Loucy (cell line): Measurements from ENCODE around the gene MBLAC1.

Source experiments
- H2AFZ ChIP-seq: fragments of 200-600 bp; sonication (generic); 2 replicates; pipeline ENCODE4 v1.6.0; 2016; ENCODE audit warnings: antibody characterized with exemption, mild to moderate bottlenecking, low read length, moderate library complexity
- H3F3A ChIP-seq: fragments of 200-600 bp; 2 replicates; pipeline ENCODE4 v1.6.0; 2016; ENCODE audit warnings: antibody characterized with exemption, low read depth, mild to moderate bottlenecking
- H3K27me3 ChIP-seq: fragments of 200-600 bp; sonication (generic); 2 replicates; pipeline ENCODE4 v1.6.1; 2014; ENCODE audit warnings: low read length, mild to moderate bottlenecking; ENCODE audit not compliant: insufficient read depth, poor library complexity, severe bottlenecking
- H3K36me3 ChIP-seq: fragments of 200-600 bp; sonication (generic); 2 replicates; pipeline ENCODE4 v1.6.1; 2016; ENCODE audit warnings: low read length; ENCODE audit not compliant: insufficient read depth
- H3K4me1 ChIP-seq: fragments of 200-600 bp; sonication (generic); 2 replicates; pipeline ENCODE4 v1.5.1; 2014; ENCODE audit warnings: low read length, mild to moderate bottlenecking; ENCODE audit not compliant: insufficient read depth, poor library complexity, severe bottlenecking
- H3K4me2 ChIP-seq: fragments of 200-600 bp; sonication (generic); 2 replicates; pipeline ENCODE4 v1.6.0; 2014; ENCODE audit warnings: antibody characterized with exemption, low read length, low read depth, mild to moderate bottlenecking; ENCODE audit not compliant: poor library complexity, severe bottlenecking
- H3K4me3 ChIP-seq: fragments of 200-600 bp; sonication (generic); 2 replicates; pipeline ENCODE4 v1.5.1; 2014; ENCODE audit warnings: low read length, mild to moderate bottlenecking, mixed read lengths; ENCODE audit not compliant: poor library complexity, severe bottlenecking
- H3K79me2 ChIP-seq: fragments of 200-600 bp; sonication (generic); 2 replicates; pipeline ENCODE4 v1.6.1; 2014; ENCODE audit warnings: low read length; ENCODE audit not compliant: insufficient read depth
- H3K9ac ChIP-seq: fragments of 200-600 bp; sonication (generic); 2 replicates; pipeline ENCODE4 v1.6.0; 2014; ENCODE audit warnings: mild to moderate bottlenecking, low read depth, low read length, moderate library complexity; ENCODE audit not compliant: poor library complexity, severe bottlenecking
- H3K9me2 ChIP-seq: fragments of 200-600 bp; sonication (generic); replicated peaks from 2 replicates; pipeline ENCODE4 v1.6.1; 2016; ENCODE audit warnings: low read depth, low read length, mixed read lengths
- H3K9me3 ChIP-seq: fragments of 200-600 bp; sonication (generic); 2 replicates; pipeline ENCODE4 v1.6.1; 2014; ENCODE audit warnings: mild to moderate bottlenecking, antibody characterized with exemption, low read length, low read depth; ENCODE audit not compliant: insufficient read depth
- H4K20me1 ChIP-seq: fragments of 200-600 bp; sonication (generic); 2 replicates; pipeline ENCODE4 v1.6.0; 2014; ENCODE audit warnings: antibody characterized with exemption, low read length, mild to moderate bottlenecking; ENCODE audit not compliant: insufficient read depth, poor library complexity, severe bottlenecking
- CTCF ChIP-seq: fragments of 200-600 bp; sonication (generic); conservative IDR thresholded peaks from 2 replicates; pipeline ENCODE4 v1.5.1; 2014; ENCODE audit warnings: mild to moderate bottlenecking, antibody characterized with exemption, low read length
- EZH2phosphoT487 ChIP-seq: fragments of 200-600 bp; IDR thresholded peaks from 2 replicates; pipeline ENCODE4 v1.6.1; 2018; ENCODE audit warnings: antibody characterized with exemption, mild to moderate bottlenecking, moderate library complexity, borderline replicate concordance

MBLAC1 gene

GRCh38 chr7:100098913-100099312 is 27.9 kb upstream of the MBLAC1 start:
- H3K9ac ChIP-seq, result peak overlapping the region; percentile 100
- peaks cover 63% of the 10 kb centered on the region for H3K36me3 ChIP-seq
- H3F3A ChIP-seq, result 0 out of 2 replicates have a peak, but pooled peaks cover 2% of the 10 kb centered on the region
- peak overlapping the region; percentile 90 for H3K4me2 ChIP-seq
- no peaks in the 10 kb centered on the region for H3K9me3 ChIP-seq
- H3K9me2 ChIP-seq, result no peaks in the 10 kb centered on the region
- no peak for TF ChIP-seq CTCF
- no peak for TF ChIP-seq EZH2phosphoT487
- peaks cover 31% of the 10 kb centered on the region for H3K4me1 ChIP-seq
- peaks cover 66% of the 10 kb centered on the region for H4K20me1 ChIP-seq
- H2AFZ ChIP-seq, result no peak overlapping the region
- peak overlapping the region; percentile 98 for H3K4me3 ChIP-seq
- peaks cover 87% of the 10 kb centered on the region for H3K79me2 ChIP-seq
- peaks cover 9% of the 10 kb centered on the region for H3K27me3 ChIP-seq

- Histone ChIP-seq H3K9me2 (no peaks in the 10 kb centered on the region), H3K79me2 (peaks cover 82% of the 10 kb centered on the region), H3K4me2 (peak overlapping the region; percentile 90), H3F3A (0 out of 2 replicates have a peak, but pooled peaks cover 2% of the 10 kb centered on the region), H3K4me3 (peak overlapping the region; percentile 98), H3K4me1 (peaks cover 31% of the 10 kb centered on the region), H2AFZ (no peak overlapping the region), H3K9ac (peak overlapping the region; percentile 100), H3K9me3 (no peaks in the 10 kb centered on the region), H3K27me3 (peaks cover 9% of the 10 kb centered on the region), H3K36me3 (peaks cover 58% of the 10 kb centered on the region), H4K20me1 (peaks cover 60% of the 10 kb centered on the region)
- TF ChIP-seq EZH2phosphoT487 (no peak), CTCF (no peak)
Observed at GRCh38 chr7:100099452-100099851, 27.3 kb upstream of the MBLAC1 start.

- peaks cover 47% of the 10 kb centered on the region for H3K36me3 ChIP-seq
Observed at GRCh38 chr7:100100420-100101015, 26.2 kb upstream of the MBLAC1 start.

More at GRCh38 chr7:100100420-100101015, 26.2 kb upstream of the MBLAC1 start:
- Histone ChIP-seq H3K9me3 (no peaks in the 10 kb centered on the region), H3K4me3 (peak overlapping the region; percentile 98), H3K4me1 (peaks cover 31% of the 10 kb centered on the region), H3K27me3 (peaks cover 9% of the 10 kb centered on the region), H3F3A (no peaks in the 10 kb centered on the region), H4K20me1 (peaks cover 50% of the 10 kb centered on the region), H3K79me2 (peaks cover 71% of the 10 kb centered on the region), H2AFZ (peak overlapping the region; percentile 58), H3K9ac (peak overlapping the region; percentile 100), H3K4me2 (peak overlapping the region; percentile 90), H3K9me2 (no peaks in the 10 kb centered on the region)
- TF ChIP-seq CTCF (no peak), EZH2phosphoT487 (no peak)
